ENCODE measurements around the gene CNOT3. TPM values are rescaled to one million over a fixed set of nuclear protein-coding genes. Genes with fewer than 3 reads are reported as not detected.

The CNOT3 gene
- total and polyA plus RNA-seq, 2 of the 13 experiments (the other 11 are each of a cell fraction or from before 2014, with no cell fraction given): 4.3 to 5.8 TPM

DNA sequence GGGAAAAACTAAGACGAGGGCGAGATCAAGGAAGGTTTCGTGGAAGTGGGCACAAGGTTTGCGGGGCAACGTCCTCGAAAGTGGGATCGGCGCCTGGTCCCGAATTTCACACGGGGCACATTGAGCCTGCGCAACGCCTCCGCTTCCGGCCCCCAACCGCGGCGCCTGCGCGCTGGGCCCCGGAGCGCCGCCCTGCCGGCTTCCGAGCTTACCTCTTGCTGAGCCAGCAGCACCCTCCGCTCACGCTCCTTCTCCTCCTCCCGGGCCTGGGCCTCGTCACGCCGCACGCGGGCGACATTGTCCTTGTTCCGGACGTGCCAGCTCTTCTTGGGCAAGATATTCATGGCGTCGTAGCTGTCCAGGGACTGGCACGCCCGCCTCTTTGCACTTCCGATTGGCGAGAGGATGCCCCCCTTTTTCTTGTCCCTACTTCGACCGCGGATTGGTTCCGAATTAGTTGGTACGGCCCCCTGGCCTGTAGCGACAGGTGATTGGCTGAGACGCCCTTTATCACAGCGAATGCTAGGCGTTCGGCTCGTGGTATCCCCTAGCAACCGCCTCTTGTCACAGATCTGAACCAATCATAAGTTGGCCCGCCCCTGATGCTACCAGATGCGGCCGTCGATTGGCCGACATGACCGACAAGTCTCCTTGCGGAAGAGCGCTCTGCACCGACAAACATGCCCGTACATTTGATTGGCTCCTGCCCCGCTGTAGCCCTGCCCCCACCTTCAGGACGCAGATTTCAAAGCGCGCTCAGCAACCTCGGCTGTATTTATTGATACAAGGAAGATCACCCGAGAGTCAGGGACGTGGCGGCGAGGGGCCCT is 22.0 kb downstream of the CNOT3 start, which contains the start of gene LENG1 (continued):
- TF ChIP-seq IKZF4 (CRISPR knock-in tag; IDR thresholded peaks at IDR 0.05; ENCODE audit: borderline replicate concordance, low read depth, not compliant biosample characterization) (no peak), KDM5A (IDR thresholded peaks at IDR 0.05; ENCODE audit: borderline replicate concordance, low read length) (peak; percentile 52; the same call in 1 of the 2 replicates), MEF2D (CRISPR knock-in tag; IDR thresholded peaks at IDR 0.05) (no peak), RBM22 (optimal IDR thresholded peaks at IDR 0.05; ENCODE audit: low read length) (peak; percentile 88), ZNF839 (CRISPR knock-in tag; IDR thresholded peaks at IDR 0.05; ENCODE audit: borderline replicate concordance) (peak; percentile 67; the same call in 1 of the 2 replicates), HNF4G (IDR thresholded peaks at IDR 0.05; ENCODE audit: borderline replicate concordance, low read depth, low read length) (no peak), HNF4G (CRISPR knock-in tag; IDR thresholded peaks at IDR 0.05; ENCODE audit: borderline replicate concordance, low read depth) (no peak), ZBTB26 (CRISPR knock-in tag; IDR thresholded peaks at IDR 0.05; ENCODE audit: borderline replicate concordance) (no peak; the same call in 1 of the 2 replicates), PTBP1 (IDR thresholded peaks at IDR 0.05; ENCODE audit: low read depth, low read length, poor library complexity, severe bottlenecking) (no peak), KDM3A (CRISPR knock-in tag; IDR thresholded peaks at IDR 0.05; ENCODE audit: low read depth) (no peak), ZNF431 (CRISPR knock-in tag; IDR thresholded peaks at IDR 0.05; ENCODE audit: borderline replicate concordance, low read depth) (no peak), KLF12 (CRISPR knock-in tag; IDR thresholded peaks at IDR 0.05; ENCODE audit: borderline replicate concordance) (peak; percentile 27; the same call in 1 of the 2 replicates), NFIB (CRISPR knock-in tag; IDR thresholded peaks at IDR 0.05; ENCODE audit: borderline replicate concordance) (0 out of 2 replicates have a peak, but pooled peaks have one; percentile 62), ZFP62 (CRISPR knock-in tag; IDR thresholded peaks at IDR 0.05) (no peak), ZNF879 (CRISPR knock-in tag; IDR thresholded peaks at IDR 0.05) (0 out of 2 replicates have a peak, but pooled peaks have one; percentile 53), ZBTB38 (CRISPR knock-in tag; IDR thresholded peaks at IDR 0.05) (peak; percentile 35; the same call in 1 of the 2 replicates), NONO (IDR thresholded peaks at IDR 0.05) (no peak), NONO (CRISPR knock-in tag; conservative IDR thresholded peaks at IDR 0.05) (peak; percentile 58)
- TF ChIP-seq, protein P1, sequence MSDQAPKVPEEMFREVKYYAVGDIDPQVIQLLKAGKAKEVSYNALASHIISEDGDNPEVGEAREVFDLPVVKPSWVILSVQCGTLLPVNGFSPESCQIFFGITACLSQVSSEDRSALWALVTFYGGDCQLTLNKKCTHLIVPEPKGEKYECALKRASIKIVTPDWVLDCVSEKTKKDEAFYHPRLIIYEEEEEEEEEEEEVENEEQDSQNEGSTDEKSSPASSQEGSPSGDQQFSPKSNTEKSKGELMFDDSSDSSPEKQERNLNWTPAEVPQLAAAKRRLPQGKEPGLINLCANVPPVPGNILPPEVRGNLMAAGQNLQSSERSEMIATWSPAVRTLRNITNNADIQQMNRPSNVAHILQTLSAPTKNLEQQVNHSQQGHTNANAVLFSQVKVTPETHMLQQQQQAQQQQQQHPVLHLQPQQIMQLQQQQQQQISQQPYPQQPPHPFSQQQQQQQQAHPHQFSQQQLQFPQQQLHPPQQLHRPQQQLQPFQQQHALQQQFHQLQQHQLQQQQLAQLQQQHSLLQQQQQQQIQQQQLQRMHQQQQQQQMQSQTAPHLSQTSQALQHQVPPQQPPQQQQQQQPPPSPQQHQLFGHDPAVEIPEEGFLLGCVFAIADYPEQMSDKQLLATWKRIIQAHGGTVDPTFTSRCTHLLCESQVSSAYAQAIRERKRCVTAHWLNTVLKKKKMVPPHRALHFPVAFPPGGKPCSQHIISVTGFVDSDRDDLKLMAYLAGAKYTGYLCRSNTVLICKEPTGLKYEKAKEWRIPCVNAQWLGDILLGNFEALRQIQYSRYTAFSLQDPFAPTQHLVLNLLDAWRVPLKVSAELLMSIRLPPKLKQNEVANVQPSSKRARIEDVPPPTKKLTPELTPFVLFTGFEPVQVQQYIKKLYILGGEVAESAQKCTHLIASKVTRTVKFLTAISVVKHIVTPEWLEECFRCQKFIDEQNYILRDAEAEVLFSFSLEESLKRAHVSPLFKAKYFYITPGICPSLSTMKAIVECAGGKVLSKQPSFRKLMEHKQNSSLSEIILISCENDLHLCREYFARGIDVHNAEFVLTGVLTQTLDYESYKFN (CRISPR knock-in tag; conservative IDR thresholded peaks at IDR 0.05): no peak
- TF ChIP-seq, protein P2, sequence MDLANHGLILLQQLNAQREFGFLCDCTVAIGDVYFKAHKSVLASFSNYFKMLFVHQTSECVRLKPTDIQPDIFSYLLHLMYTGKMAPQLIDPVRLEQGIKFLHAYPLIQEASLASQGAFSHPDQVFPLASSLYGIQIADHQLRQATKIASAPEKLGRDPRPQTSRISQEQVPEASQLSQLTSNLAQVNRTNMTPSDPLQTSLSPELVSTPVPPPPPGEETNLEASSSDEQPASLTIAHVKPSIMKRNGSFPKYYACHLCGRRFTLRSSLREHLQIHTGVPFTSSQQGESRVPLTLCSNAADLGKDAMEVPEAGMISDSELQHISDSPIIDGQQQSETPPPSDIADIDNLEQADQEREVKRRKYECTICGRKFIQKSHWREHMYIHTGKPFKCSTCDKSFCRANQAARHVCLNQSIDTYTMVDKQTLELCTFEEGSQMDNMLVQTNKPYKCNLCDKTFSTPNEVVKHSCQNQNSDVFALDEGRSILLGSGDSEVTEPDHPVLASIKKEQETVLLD (CRISPR knock-in tag; IDR thresholded peaks at IDR 0.05; ENCODE audit: low read depth): no peak

Data from HepG2 (cell line).